ENCODE results near the gene ARID1A. TPM values are rescaled to one million over a fixed set of nuclear protein-coding genes. Genes with fewer than 3 reads are reported as not detected.

ARID1A gene
- total and polyA plus RNA-seq, 2 of the 4 experiments (the other 2 are of a cell fraction) = 14.0 to 40.7 TPM

- peak overlapping the region; percentile 92 for H4K91ac ChIP-seq (ENCODE audit: insufficient read depth, low read depth, low read length)
- H2AK9ac ChIP-seq (replicated peaks; ENCODE audit: low read depth, low read length, poor library complexity) = peak overlapping the region; percentile 91
- peak overlapping the region; percentile 96 for H3K27ac ChIP-seq (ENCODE audit: insufficient read depth, low read length)
- H3K4ac ChIP-seq (ENCODE audit: low read depth, low read length) = peak overlapping the region; percentile 97
- H3K18ac ChIP-seq (ENCODE audit: low read depth, low read length) = peak overlapping the region; percentile 86
- H3K36me3 ChIP-seq (ENCODE audit: control insufficient read depth, insufficient read depth, low read length) = peaks cover 66% of the 10 kb centered on the region
- no peaks in the 10 kb centered on the region for H3K9me3 ChIP-seq (ENCODE audit: control insufficient read depth, insufficient read depth, low read length)
- H3K4me2 ChIP-seq (ENCODE audit: low read depth, low read length) = peak overlapping the region; percentile 49; the same call in 1 of the 2 replicates
- peak; percentile 83 for ATAC-seq (ENCODE audit: low read depth)
- H2AFZ ChIP-seq (replicated peaks; ENCODE audit: low read length, poor library complexity) = peak overlapping the region; percentile 58
- peak overlapping the region; percentile 72 for H4K5ac ChIP-seq (ENCODE audit: low read depth, low read length)
- ChIA-PET CTCF (interaction anchor here (1.1 kb wide), 1 partner anchor 80 kb away, joined by 3 read pairs; no protein-coding TSS in a partner anchor), POLR2A (ENCODE audit: unreplicated experiment) (interaction anchor here (1.0 kb wide), 1 partner anchor 74 kb away, joined by 3 read pairs; no protein-coding TSS in a partner anchor)
- dilution Hi-C loops (cut with HindIII; ENCODE audit: low sequenced_read_pairs, unreplicated experiment) = no loop called here
- 0 out of 2 replicates have a peak overlapping the region, but pooled peaks have one; percentile 5 for H3K9ac ChIP-seq (ENCODE audit: low read depth, low read length)
- H3K79me1 ChIP-seq (ENCODE audit: low read depth in 1 of 2, low read length in 2 of 2) = peaks cover 45 to 73% of the 10 kb centered on the region in 2 experiments
- peak overlapping the region; percentile 45 to 95 for H4K8ac ChIP-seq (ENCODE audit: low read depth in 2 of 2, low read length in 2 of 2)
- H2BK20ac ChIP-seq (ENCODE audit: low read depth, low read length) = peak overlapping the region; percentile 91
- peak overlapping the region; percentile 94 for H2BK120ac ChIP-seq (ENCODE audit: low read depth, low read length)
- H2BK15ac ChIP-seq (ENCODE audit: low read depth, low read length) = peak overlapping the region; percentile 84; the same call in 2 of the 3 replicates
- H3K27me3 ChIP-seq (ENCODE audit: control insufficient read depth, insufficient read depth, low read length) = no peaks in the 10 kb centered on the region
- intact Hi-C loops (cut with micrococcal nuclease) = loop anchor here (1.0 kb wide), 2 partner anchors 16 to 73 kb away; partner anchors contain the start of gene PIGV
- H2AK5ac ChIP-seq (ENCODE audit: low read depth, low read length) = peak overlapping the region; percentile 96
- peaks cover 40% of the 10 kb centered on the region for H3K9me1 ChIP-seq (ENCODE audit: insufficient read depth, low read length)
- peaks cover 37% of the 10 kb centered on the region for H3K4me1 ChIP-seq (ENCODE audit: control insufficient read depth, insufficient read depth, low read length)
- H3K14ac ChIP-seq (replicated peaks; ENCODE audit: low read depth, low read length) = peak overlapping the region; percentile 96
- peak overlapping the region; percentile 89 for H3K23ac ChIP-seq (ENCODE audit: low read depth, low read length)
- H2BK5ac ChIP-seq (ENCODE audit: low read depth, low read length, poor library complexity, severe bottlenecking) = peak overlapping the region; percentile 99
- H4K20me1 ChIP-seq (ENCODE audit: insufficient read depth, low read length) = peaks cover 28% of the 10 kb centered on the region
- peak; percentile 99 for DNase-seq
- no TSS peak for BruUV-seq (replicated peaks)
- H3K4me3 ChIP-seq (ENCODE audit: insufficient read depth, low read depth, low read length) = no peak overlapping the region
- WGBS, 2 experiments (ENCODE audit: extremely low coverage in 2 of 2, insufficient read length in 1 of 2) = no CpG with 5 or more reads among the region's 2 CpGs
- peak overlapping the region; percentile 78 for H3K56ac ChIP-seq (ENCODE audit: extremely low read depth, insufficient read depth, low read length)
- in situ Hi-C loops (cut with MboI; ENCODE audit: low sequenced_read_pairs) = no loop called here
- no peak for TF ChIP-seq CTCF (conservative IDR thresholded peaks at IDR 0.05; ENCODE audit: low read depth, low read length)
- TF ChIP-seq BHLHE40 (IDR thresholded peaks at IDR 0.05; ENCODE audit: low read depth, low read length) = peak; percentile 82
- TF ChIP-seq RAD21 (IDR thresholded peaks at IDR 0.05; ENCODE audit: low read length) = peak; percentile 7; the same call in 1 of the 2 replicates
- no peak for TF ChIP-seq MAFK (IDR thresholded peaks at IDR 0.05; ENCODE audit: low read depth, low read length)
- TF ChIP-seq POLR2A (IDR thresholded peaks at IDR 0.05; ENCODE audit: low read depth, low read length) = peak; percentile 60; the same call in 1 of the 2 replicates
- no peak for TF ChIP-seq USF2 (IDR thresholded peaks at IDR 0.05; ENCODE audit: low read depth, low read length)
- TF ChIP-seq SMC3 (IDR thresholded peaks at IDR 0.05; ENCODE audit: low read depth, low read length) = no peak
- no peak for TF ChIP-seq ELK1 (IDR thresholded peaks at IDR 0.05; ENCODE audit: borderline replicate concordance, low read depth, low read length)
- peak; percentile 53; the same call in 1 of the 2 replicates for TF ChIP-seq MAZ (IDR thresholded peaks at IDR 0.05; ENCODE audit: borderline replicate concordance, low read depth, low read length)
- peak; percentile 37; the same call in 1 of the 2 replicates for TF ChIP-seq MXI1 (IDR thresholded peaks at IDR 0.05; ENCODE audit: borderline replicate concordance, low read depth, low read length)
- no peak; the same call in 1 of the 2 replicates for TF ChIP-seq CEBPB (IDR thresholded peaks at IDR 0.05; ENCODE audit: low read depth, low read length)
- TF ChIP-seq NFE2L2 (IDR thresholded peaks at IDR 0.05; ENCODE audit: low read depth, low read length) = peak; percentile 90
- peak; percentile 92 for TF ChIP-seq FOS (IDR thresholded peaks at IDR 0.05; ENCODE audit: low read depth, low read length)
- TF ChIP-seq RCOR1 (IDR thresholded peaks at IDR 0.05; ENCODE audit: insufficient replicate concordance, low read length) = no peak
Measured at GRCh38 chr1:26771643-26772321, 76.0 kb downstream of the ARID1A start.
